ENCODE results near the gene PYROXD2. TPM values are rescaled to one million over a fixed set of nuclear protein-coding genes. Genes with fewer than 3 reads are reported as not detected.

PYROXD2 gene
- total and polyA plus RNA-seq, 2 of the 13 experiments (the other 11 are each of a cell fraction or from before 2014, with no cell fraction given), result 2.0 to 6.2 TPM

- TF ChIP-seq HOMEZ (CRISPR knock-in tag; IDR thresholded peaks at IDR 0.05; ENCODE audit: low read depth) (no peak), PRMT3 (CRISPR knock-in tag; IDR thresholded peaks at IDR 0.05; ENCODE audit: borderline replicate concordance, low read depth) (no peak), XRCC5 (optimal IDR thresholded peaks at IDR 0.05; ENCODE audit: low read length) (peak; percentile 50), ZFP91 (CRISPR knock-in tag; IDR thresholded peaks at IDR 0.05; ENCODE audit: borderline replicate concordance) (no peak), AGO1 (IDR thresholded peaks at IDR 0.05; ENCODE audit: low read depth, low read length, poor library complexity, severe bottlenecking) (peak; percentile 53), ZNF660 (CRISPR knock-in tag; IDR thresholded peaks at IDR 0.05; ENCODE audit: borderline replicate concordance, low read depth) (no peak), HMG20B (CRISPR knock-in tag; conservative IDR thresholded peaks at IDR 0.05) (no peak), SOX6 (IDR thresholded peaks at IDR 0.05) (no peak), SOX6 (CRISPR knock-in tag; IDR thresholded peaks at IDR 0.05) (0 out of 2 replicates have a peak, but pooled peaks have one; percentile 17), ZSCAN30 (CRISPR knock-in tag; IDR thresholded peaks at IDR 0.05) (no peak), JARID2 (CRISPR knock-in tag; IDR thresholded peaks at IDR 0.05; ENCODE audit: insufficient replicate concordance) (no peak), ZBTB14 (CRISPR knock-in tag; IDR thresholded peaks at IDR 0.05) (peak; percentile 73), ZFP36 (IDR thresholded peaks at IDR 0.05; ENCODE audit: borderline replicate concordance, low read depth, low read length, partially characterized antibody) (no peak), ZNF275 (CRISPR knock-in tag; IDR thresholded peaks at IDR 0.05; ENCODE audit: borderline replicate concordance) (peak; percentile 35; the same call in 1 of the 2 replicates), HHEX (CRISPR knock-in tag; IDR thresholded peaks at IDR 0.05) (no peak), PHF21A (CRISPR knock-in tag; IDR thresholded peaks at IDR 0.05) (no peak), ZNF260 (CRISPR knock-in tag; IDR thresholded peaks at IDR 0.05; ENCODE audit: borderline replicate concordance, low read depth) (no peak), HINFP (CRISPR knock-in tag; IDR thresholded peaks at IDR 0.05; ENCODE audit: low read depth) (0 out of 2 replicates have a peak, but pooled peaks have one; percentile 18)
Measured at GRCh38 chr10:98446661-98447221, 31.8 kb upstream of the PYROXD2 start, which contains the start of gene HPS1 (continued).
